Vagina (tissue), 2 donors: Measurements from ENCODE around the gene ZNF18.

Experiments used
- POLR2A ChIP-seq, 2 donors: fragments of 450-650 bp; IDR thresholded peaks; one replicate each; pipeline ENCODE4 v1.6.1; 2017; ENCODE audit warnings: antibody characterized with exemption in 2 of 2, mild to moderate bottlenecking in 2 of 2, moderate library complexity in 2 of 2
- TF ChIP-seq, protein P1 (sequence below), 3 experiments: fragments of 450-650 bp in 2 of 3; fragments of 200-600 bp in 1 of 3; sonication (generic) in 1 of 3; IDR thresholded peaks; one replicate each; pipeline ENCODE4 v1.5.1; 2017 to 2019; ENCODE audit warnings: antibody characterized with exemption in 3 of 3, mild to moderate bottlenecking in 2 of 3, moderate library complexity in 2 of 3

DNA sequence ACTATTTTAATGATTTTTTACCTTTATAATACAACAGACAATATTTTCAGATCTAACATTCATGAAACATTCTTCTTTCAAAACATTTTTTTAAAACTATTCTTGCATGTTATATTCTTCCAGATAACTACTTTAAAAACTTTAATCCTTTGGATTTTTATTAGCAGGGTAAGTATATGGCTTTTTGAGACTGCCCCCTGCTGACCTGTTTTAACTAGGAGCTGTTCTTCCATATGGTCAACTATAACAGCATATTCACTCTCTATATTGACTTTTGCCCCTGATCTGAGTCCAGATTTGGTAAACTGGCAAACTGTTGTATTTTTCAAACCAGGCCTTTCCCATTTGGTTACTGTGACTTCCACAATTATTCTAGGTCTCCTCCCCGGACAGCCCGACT, 16.5 kb downstream of the ZNF18 start:
- no peak for TF ChIP-seq POLR2A (IDR thresholded peaks at IDR 0.05)
- TF ChIP-seq, protein P1, sequence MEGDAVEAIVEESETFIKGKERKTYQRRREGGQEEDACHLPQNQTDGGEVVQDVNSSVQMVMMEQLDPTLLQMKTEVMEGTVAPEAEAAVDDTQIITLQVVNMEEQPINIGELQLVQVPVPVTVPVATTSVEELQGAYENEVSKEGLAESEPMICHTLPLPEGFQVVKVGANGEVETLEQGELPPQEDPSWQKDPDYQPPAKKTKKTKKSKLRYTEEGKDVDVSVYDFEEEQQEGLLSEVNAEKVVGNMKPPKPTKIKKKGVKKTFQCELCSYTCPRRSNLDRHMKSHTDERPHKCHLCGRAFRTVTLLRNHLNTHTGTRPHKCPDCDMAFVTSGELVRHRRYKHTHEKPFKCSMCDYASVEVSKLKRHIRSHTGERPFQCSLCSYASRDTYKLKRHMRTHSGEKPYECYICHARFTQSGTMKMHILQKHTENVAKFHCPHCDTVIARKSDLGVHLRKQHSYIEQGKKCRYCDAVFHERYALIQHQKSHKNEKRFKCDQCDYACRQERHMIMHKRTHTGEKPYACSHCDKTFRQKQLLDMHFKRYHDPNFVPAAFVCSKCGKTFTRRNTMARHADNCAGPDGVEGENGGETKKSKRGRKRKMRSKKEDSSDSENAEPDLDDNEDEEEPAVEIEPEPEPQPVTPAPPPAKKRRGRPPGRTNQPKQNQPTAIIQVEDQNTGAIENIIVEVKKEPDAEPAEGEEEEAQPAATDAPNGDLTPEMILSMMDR (IDR thresholded peaks at IDR 0.05) = no peak
